Measurements from ENCODE around the gene DLGAP4.
"Not testable (repeated sequence)": the region's sequence is repeated elsewhere in the genome, so short reads cannot be mapped to it uniquely, and the experiment has no call there.

Gene DLGAP4

GRCh38 chr20:36541227-36541767 is 235.2 kb downstream of the DLGAP4 start, which contains the start of gene MYL9:
Gene MYL9 (plus strand): TSS chr20:36541519. CDS start chr20:36544885, 3,366 bp downstream.
- DNase-seq (ENCODE audit: low spot score), result no peak

GRCh38 chr20:36541768-36542488 is 235.8 kb downstream of the DLGAP4 start:
- DNase-seq (ENCODE audit: low spot score), result no peak

GRCh38 chr20:36542516-36543183 is 236.5 kb downstream of the DLGAP4 start:
- DNase-seq (ENCODE audit: low spot score), result no peak

- no peak for DNase-seq (ENCODE audit: low spot score)
Observed at GRCh38 chr20:36543184-36544133, 237.3 kb downstream of the DLGAP4 start.

GRCh38 chr20:36544134-36545018 is 238.2 kb downstream of the DLGAP4 start:
- no peak for DNase-seq (ENCODE audit: low spot score)

- no peak for DNase-seq (ENCODE audit: low spot score)
Observed at GRCh38 chr20:36546111-36546736, 240.1 kb downstream of the DLGAP4 start.

- no peak for DNase-seq (ENCODE audit: low spot score)
Observed at GRCh38 chr20:36547186-36548005, 241.3 kb downstream of the DLGAP4 start.

GRCh38 chr20:36548006-36548315 is 241.8 kb downstream of the DLGAP4 start:
- DNase-seq (ENCODE audit: low spot score), result no peak

- DNase-seq (ENCODE audit: low spot score), result no peak
Observed at GRCh38 chr20:36548704-36549627, 242.8 kb downstream of the DLGAP4 start.

GRCh38 chr20:36549628-36549941 is 243.4 kb downstream of the DLGAP4 start:
- no peak for DNase-seq (ENCODE audit: low spot score)

GRCh38 chr20:36549942-36550789 is 244.0 kb downstream of the DLGAP4 start:
- no peak for DNase-seq (ENCODE audit: low spot score)

- no peak for DNase-seq (ENCODE audit: low spot score)
Observed at GRCh38 chr20:36550790-36551299, 244.7 kb downstream of the DLGAP4 start.

- no peak for DNase-seq (ENCODE audit: low spot score)
Observed at GRCh38 chr20:36555248-36555647, 249.1 kb downstream of the DLGAP4 start.

GRCh38 chr20:36562724-36563123 is 256.6 kb downstream of the DLGAP4 start:
- no peak for DNase-seq (ENCODE audit: low spot score)

GRCh38 chr20:36563374-36563773 is 257.2 kb downstream of the DLGAP4 start:
- DNase-seq (ENCODE audit: low spot score), result no peak

- not testable (repeated sequence) for DNase-seq (ENCODE audit: low spot score)
Observed at GRCh38 chr20:36564078-36564725, 258.1 kb downstream of the DLGAP4 start.

- not testable (repeated sequence) for DNase-seq (ENCODE audit: low spot score)
Observed at GRCh38 chr20:36564726-36565121, 258.6 kb downstream of the DLGAP4 start.

Measured in CD4-positive, alpha-beta T cell treated with Interleukin-15 for 4 hours (primary cell).